ENCODE measurements around the gene GLIPR1L1.

DNA sequence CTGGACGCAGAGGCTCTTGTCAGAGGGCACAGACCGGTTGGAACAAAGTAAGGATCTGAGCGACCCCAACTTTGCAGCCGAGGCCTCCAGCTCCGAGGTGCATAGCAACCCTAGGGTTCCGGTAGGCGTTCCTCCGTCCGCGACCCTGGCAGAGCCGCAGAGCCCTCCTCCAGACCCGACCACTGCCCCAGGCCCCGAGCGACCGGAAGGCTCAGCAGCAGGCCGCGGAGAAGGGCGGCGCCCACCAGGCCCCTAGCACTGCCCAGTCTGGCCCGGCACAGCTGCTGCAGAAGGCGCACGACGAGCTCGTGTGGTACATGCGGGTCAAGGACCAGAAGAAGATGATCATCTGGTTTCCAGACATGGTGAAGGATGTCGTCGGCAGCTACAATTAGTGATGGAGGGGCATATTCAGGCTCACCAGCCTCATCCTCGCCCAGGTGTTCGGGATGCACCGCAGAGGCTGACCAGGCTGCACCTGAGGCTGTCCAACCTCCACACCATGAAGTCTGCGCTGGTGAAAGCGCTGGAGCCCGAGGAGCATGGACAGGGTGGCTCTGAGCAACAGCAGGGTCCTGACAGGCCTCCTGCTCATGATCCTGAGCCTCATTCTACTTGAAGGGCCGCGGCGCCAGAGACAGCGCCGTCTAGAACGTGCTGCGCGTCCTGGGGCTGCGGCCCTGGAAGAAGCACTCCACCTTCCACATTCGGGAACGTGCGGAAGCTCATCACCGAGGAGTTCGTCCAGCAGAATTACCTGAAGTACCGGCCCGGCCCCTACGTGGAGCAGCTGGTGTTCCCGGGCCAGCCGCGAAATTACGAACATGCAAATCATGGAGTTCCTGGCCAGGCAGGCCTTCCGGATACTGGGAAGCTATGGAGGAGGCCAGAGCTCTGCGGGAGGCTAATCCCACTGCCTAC, 28.8 kb upstream of the GLIPR1L1 start:
- no peak for TF ChIP-seq POLR2A (IDR thresholded peaks at IDR 0.05; ENCODE audit: low read depth, low read length)
- TF ChIP-seq, protein P1, sequence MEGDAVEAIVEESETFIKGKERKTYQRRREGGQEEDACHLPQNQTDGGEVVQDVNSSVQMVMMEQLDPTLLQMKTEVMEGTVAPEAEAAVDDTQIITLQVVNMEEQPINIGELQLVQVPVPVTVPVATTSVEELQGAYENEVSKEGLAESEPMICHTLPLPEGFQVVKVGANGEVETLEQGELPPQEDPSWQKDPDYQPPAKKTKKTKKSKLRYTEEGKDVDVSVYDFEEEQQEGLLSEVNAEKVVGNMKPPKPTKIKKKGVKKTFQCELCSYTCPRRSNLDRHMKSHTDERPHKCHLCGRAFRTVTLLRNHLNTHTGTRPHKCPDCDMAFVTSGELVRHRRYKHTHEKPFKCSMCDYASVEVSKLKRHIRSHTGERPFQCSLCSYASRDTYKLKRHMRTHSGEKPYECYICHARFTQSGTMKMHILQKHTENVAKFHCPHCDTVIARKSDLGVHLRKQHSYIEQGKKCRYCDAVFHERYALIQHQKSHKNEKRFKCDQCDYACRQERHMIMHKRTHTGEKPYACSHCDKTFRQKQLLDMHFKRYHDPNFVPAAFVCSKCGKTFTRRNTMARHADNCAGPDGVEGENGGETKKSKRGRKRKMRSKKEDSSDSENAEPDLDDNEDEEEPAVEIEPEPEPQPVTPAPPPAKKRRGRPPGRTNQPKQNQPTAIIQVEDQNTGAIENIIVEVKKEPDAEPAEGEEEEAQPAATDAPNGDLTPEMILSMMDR (conservative IDR thresholded peaks at IDR 0.05; ENCODE audit: low read depth, low read length) = no peak
- TF ChIP-seq CEBPB (IDR thresholded peaks at IDR 0.05; ENCODE audit: low read depth, low read length) = no peak
- no peak for TF ChIP-seq RFX5 (IDR thresholded peaks at IDR 0.05; ENCODE audit: low read depth, low read length)
- no peak for TF ChIP-seq FOS (IDR thresholded peaks at IDR 0.05; ENCODE audit: low read depth, low read length)
- TF ChIP-seq RAD21 (IDR thresholded peaks at IDR 0.05; ENCODE audit: low read length) = no peak
- TF ChIP-seq, protein P2, sequence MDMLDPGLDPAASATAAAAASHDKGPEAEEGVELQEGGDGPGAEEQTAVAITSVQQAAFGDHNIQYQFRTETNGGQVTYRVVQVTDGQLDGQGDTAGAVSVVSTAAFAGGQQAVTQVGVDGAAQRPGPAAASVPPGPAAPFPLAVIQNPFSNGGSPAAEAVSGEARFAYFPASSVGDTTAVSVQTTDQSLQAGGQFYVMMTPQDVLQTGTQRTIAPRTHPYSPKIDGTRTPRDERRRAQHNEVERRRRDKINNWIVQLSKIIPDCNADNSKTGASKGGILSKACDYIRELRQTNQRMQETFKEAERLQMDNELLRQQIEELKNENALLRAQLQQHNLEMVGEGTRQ (IDR thresholded peaks at IDR 0.05; ENCODE audit: low read depth, low read length) = no peak
- no peak for TF ChIP-seq NFE2L2 (IDR thresholded peaks at IDR 0.05; ENCODE audit: low read depth, low read length)
- no peak for TF ChIP-seq MAFK (IDR thresholded peaks at IDR 0.05; ENCODE audit: low read depth, low read length)
- no peak for TF ChIP-seq BHLHE40 (IDR thresholded peaks at IDR 0.05; ENCODE audit: low read depth, low read length)
- no peak for TF ChIP-seq MXI1 (IDR thresholded peaks at IDR 0.05; ENCODE audit: borderline replicate concordance, low read depth, low read length)
- no peak for TF ChIP-seq SMC3 (IDR thresholded peaks at IDR 0.05; ENCODE audit: low read depth, low read length)
- no peak for TF ChIP-seq CHD1 (IDR thresholded peaks at IDR 0.05; ENCODE audit: low read depth, low read length)
